ENCODE data around the gene STK4. TPM values are rescaled to one million over a fixed set of nuclear protein-coding genes. Genes with fewer than 3 reads are reported as not detected.
"Not testable (repeated sequence)": the region's sequence is repeated elsewhere in the genome, so short reads cannot be mapped to it uniquely, and the experiment has no call there.

The STK4 gene
- total RNA-seq, 1 donor = 372 TPM

GRCh38 chr20:45060294-45060693 is 94.0 kb downstream of the STK4 start:
- Histone ChIP-seq H3K4me1 (ENCODE audit: insufficient read depth, low read length) (peaks cover 6% of the 10 kb centered on the region), H3K9me3 (ENCODE audit: low read depth, low read length) (no peaks in the 10 kb centered on the region)

DNA sequence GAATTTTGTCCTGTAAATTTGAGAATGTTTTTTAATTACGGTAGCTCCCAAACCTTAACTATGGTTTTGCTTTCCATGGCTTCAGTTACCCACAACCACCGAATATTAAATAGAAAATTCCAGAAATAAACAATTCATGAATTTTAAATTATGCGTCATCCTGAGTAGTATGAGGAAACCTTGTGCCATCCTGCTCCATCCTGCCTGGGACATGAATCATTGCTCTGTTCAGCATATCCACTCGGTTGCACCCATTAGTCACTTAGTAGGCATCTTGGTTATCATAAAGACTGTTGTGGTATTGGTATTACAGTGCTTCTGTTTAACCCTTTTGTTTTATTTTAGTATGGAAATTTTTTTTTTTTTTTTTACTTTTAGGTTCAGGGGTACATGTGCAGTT is 94.9 kb downstream of the STK4 start:
- Histone ChIP-seq H3K4me3 (ENCODE audit: low read length) (no peak overlapping the region), H3K27me3 (ENCODE audit: insufficient read depth, low read length) (no peaks in the 10 kb centered on the region), H3K4me1 (ENCODE audit: insufficient read depth, low read length) (peaks cover 6% of the 10 kb centered on the region)

More at GRCh38 chr20:45060294-45060693, 94.0 kb downstream of the STK4 start:
- H3K27me3 ChIP-seq (ENCODE audit: insufficient read depth, low read length) = no peaks in the 10 kb centered on the region
- no peak overlapping the region for H3K4me3 ChIP-seq (ENCODE audit: low read length)

GRCh38 chr20:45063107-45063506 is 96.8 kb downstream of the STK4 start:
- not testable (repeated sequence) for H3K4me1 ChIP-seq (ENCODE audit: insufficient read depth, low read length); H3K27me3 ChIP-seq (ENCODE audit: insufficient read depth, low read length); H3K4me3 ChIP-seq (ENCODE audit: low read length); H3K9me3 ChIP-seq (ENCODE audit: low read depth, low read length)

More for the DNA sequence above, 94.9 kb downstream of the STK4 start:
- no peaks in the 10 kb centered on the region for H3K9me3 ChIP-seq (ENCODE audit: low read depth, low read length)

DNA sequence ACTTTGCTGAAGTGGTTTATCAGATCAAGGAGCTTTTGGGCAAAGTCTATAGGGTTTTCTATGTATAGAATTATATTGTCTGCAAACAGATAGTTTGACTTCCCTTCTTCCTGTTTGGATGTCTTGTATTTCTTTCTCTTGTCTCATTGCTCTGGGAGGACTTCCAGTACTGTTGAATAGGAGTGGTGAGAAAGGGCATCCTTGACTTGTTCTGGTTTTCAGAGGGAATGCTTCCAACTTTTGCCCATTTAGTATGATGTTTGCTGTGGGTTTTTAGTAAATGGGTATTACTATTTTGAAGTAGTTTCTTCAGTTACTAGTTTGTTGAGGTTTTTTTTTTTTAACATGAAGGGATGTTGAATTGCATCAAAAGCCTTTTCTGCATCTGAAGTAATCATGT is 98.5 kb downstream of the STK4 start:
- Histone ChIP-seq H3K27me3 (ENCODE audit: insufficient read depth, low read length) (no peaks in the 10 kb centered on the region), H3K4me1 (ENCODE audit: insufficient read depth, low read length) (peaks cover 4% of the 10 kb centered on the region), H3K4me3 (ENCODE audit: low read length) (no peak overlapping the region), H3K9me3 (ENCODE audit: low read depth, low read length) (no peaks in the 10 kb centered on the region)

DNA sequence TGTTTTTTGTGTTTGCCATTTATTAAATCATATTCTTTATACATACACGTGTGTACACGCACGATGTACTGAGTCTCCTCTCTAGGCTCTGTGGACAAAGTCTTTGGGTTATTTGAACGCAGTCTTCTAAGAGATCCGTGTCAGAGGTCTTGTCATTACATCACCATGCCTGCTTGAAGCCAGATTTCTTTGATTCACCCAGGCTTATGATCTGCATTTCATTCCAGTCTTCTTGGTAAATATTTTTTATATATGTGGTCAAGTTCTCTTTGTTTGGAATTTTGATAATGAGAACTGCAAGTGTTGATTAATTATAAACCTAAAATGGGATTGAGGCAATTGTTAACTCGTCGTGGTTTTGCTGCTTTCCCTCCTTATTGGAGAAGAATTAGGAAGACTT is 100.1 kb downstream of the STK4 start:
- H3K27me3 ChIP-seq (ENCODE audit: insufficient read depth, low read length) = no peaks in the 10 kb centered on the region
- no peaks in the 10 kb centered on the region for H3K9me3 ChIP-seq (ENCODE audit: low read depth, low read length)
- H3K4me1 ChIP-seq (ENCODE audit: insufficient read depth, low read length) = peaks cover 4% of the 10 kb centered on the region
- no peak overlapping the region for H3K4me3 ChIP-seq (ENCODE audit: low read length)

DNA sequence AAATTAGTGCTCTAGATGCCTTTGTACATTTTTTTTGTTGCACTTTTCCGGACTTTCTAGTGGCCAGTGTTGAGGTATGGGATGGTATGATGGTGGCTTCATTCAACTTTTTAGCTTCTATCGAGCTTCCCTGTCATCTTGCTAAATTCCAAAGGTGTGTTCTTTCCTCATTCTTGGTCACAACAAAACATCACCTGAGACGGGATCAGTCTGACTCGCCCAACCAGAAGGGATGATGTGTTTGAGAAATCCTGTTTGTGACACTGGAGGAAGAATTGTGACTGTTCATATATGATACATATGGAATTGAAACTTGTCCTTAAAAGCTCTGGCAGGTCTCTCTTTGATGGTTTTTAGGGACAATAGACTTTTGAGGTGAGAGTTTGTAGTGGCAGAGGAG is 100.8 kb downstream of the STK4 start:
- Histone ChIP-seq H3K4me3 (ENCODE audit: low read length) (no peak overlapping the region), H3K9me3 (ENCODE audit: low read depth, low read length) (no peaks in the 10 kb centered on the region), H3K4me1 (ENCODE audit: insufficient read depth, low read length) (peaks cover 4% of the 10 kb centered on the region), H3K27me3 (ENCODE audit: insufficient read depth, low read length) (no peaks in the 10 kb centered on the region)

DNA sequence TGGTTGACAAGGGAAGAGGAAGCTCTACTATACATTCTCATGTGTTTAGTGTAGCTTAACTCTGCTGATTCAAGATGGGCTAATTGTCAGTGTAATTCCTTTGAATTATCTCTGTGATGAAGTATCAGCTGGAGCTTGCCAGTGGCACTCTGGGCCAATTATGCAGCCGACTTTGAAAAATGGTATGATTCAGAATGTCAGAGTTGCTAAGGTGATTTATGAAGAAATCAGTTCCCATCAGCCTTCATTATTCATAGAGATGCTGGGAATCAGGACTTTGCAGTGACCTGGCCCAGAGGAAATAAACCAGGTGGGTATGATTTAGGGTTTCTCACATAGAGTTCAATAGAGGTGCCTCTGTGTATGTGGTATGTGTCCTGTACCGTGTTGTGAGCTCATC is 101.2 kb downstream of the STK4 start:
- Histone ChIP-seq H3K9me3 (ENCODE audit: low read depth, low read length) (no peaks in the 10 kb centered on the region), H3K4me3 (ENCODE audit: low read length) (no peak overlapping the region), H3K27me3 (ENCODE audit: insufficient read depth, low read length) (no peaks in the 10 kb centered on the region), H3K4me1 (ENCODE audit: insufficient read depth, low read length) (peaks cover 4% of the 10 kb centered on the region)

DNA sequence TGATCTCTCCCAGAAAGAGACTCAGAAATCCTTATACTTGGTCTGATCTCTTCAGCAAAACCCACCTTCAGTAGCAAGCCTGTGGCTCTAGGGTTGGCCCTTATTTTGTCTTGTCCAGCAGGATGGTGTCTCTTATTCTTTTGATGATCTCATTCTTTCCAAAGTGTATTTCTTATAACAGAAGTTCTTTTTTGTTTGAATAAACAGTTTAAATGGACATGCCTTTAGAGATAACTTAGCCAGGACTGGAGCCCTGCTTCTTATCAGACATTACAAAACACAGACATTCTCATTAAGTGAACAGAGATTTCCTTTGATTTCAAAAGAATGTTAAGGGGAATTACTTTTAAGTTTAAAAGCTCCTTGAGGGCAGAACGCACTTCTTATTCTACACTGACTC is 102.9 kb downstream of the STK4 start:
- Histone ChIP-seq H3K4me3 (ENCODE audit: low read length) (no peak overlapping the region), H3K27me3 (ENCODE audit: insufficient read depth, low read length) (no peaks in the 10 kb centered on the region), H3K4me1 (ENCODE audit: insufficient read depth, low read length) (peaks cover 4% of the 10 kb centered on the region), H3K9me3 (ENCODE audit: low read depth, low read length) (no peaks in the 10 kb centered on the region)

DNA sequence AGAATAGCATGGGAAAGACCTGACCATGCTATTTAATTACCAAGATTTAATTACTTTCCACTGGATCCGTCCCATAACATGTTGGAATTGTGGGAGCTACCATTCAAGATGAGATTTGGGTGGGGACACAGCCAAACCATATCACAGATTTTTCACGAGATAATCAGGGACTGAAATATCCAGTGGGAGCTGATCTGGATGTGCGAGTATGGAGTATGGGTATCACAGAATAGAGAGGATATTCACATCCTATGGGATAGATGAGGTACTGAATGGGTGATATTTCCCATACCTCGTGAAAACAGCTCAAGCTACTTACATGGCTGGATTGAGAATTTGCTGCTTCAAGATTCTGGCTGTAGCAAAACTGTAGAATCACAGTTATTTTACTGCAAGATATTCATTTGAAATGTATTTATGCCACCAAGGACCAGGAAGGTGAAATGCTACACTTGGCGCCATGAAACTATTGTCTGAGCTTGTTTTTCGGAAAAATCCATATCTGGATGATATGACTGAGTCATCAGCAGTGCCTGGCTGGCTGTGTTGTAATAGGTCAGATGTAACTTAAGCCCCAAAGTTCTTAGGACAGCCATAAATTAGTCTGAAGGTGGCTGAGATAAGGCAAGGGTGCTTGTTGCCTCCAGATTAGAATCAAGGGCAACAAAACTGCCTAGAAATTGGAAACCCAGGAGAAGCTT is 104.8 kb downstream of the STK4 start:
- no peaks in the 10 kb centered on the region for H3K4me1 ChIP-seq (ENCODE audit: insufficient read depth, low read length)
- no peaks in the 10 kb centered on the region for H3K27me3 ChIP-seq (ENCODE audit: insufficient read depth, low read length)
- H3K4me3 ChIP-seq (ENCODE audit: low read length) = no peak overlapping the region
- H3K9me3 ChIP-seq (ENCODE audit: low read depth, low read length) = no peaks in the 10 kb centered on the region

DNA sequence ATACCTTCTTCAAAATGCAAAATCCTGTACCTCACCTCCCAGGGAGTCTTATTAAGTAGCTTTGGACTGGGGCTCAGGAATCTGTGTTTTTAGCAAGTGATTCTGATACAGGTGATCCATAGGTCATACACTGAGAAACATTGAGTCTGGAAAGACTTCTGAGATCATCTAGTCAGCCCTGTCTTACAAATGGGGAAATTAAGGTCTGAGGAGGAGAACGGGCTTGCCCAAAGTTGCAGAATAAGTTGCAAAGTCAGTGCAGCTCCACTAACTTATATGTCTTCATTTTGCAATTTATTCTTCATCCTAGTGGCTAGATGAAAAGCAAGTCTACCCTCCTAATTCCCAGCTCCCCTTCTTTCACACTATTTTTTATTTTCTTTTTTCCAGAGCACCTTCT is 105.8 kb downstream of the STK4 start:
- H3K9me3 ChIP-seq (ENCODE audit: low read depth, low read length) = no peaks in the 10 kb centered on the region
- H3K4me3 ChIP-seq (ENCODE audit: low read length) = no peak overlapping the region
- H3K27me3 ChIP-seq (ENCODE audit: insufficient read depth, low read length) = no peaks in the 10 kb centered on the region
- H3K4me1 ChIP-seq (ENCODE audit: insufficient read depth, low read length) = no peaks in the 10 kb centered on the region

- no peaks in the 10 kb centered on the region for H3K4me1 ChIP-seq (ENCODE audit: insufficient read depth, low read length)
- H3K9me3 ChIP-seq (ENCODE audit: low read depth, low read length) = no peaks in the 10 kb centered on the region
- H3K4me3 ChIP-seq (ENCODE audit: low read length) = no peak overlapping the region
- H3K27me3 ChIP-seq (ENCODE audit: insufficient read depth, low read length) = no peaks in the 10 kb centered on the region
Observed at GRCh38 chr20:45073221-45073620, 106.9 kb downstream of the STK4 start.

DNA sequence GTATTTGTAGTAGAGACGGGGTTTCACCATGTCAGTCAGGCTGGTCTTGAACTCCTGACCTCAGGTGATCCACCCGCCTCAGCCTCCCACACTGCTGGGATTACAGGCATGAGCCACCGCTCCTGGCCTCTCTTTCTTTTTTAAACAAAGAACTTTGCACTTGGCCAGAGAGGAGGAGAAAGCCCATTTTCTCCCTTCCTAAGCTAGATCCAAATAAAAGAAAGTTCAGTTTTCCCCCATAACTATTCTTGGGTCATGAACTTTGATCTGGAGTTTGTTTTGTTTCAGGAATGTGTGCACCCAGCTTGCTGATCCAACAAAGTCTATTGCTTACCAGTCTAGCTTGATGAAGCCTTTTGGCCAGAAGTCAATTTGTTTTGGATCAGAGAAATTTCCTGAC is 111.2 kb downstream of the STK4 start:
- H3K27me3 ChIP-seq (ENCODE audit: insufficient read depth, low read length) = no peaks in the 10 kb centered on the region
- no peaks in the 10 kb centered on the region for H3K9me3 ChIP-seq (ENCODE audit: low read depth, low read length)
- no peaks in the 10 kb centered on the region for H3K4me1 ChIP-seq (ENCODE audit: insufficient read depth, low read length)
- H3K4me3 ChIP-seq (ENCODE audit: low read length) = no peak overlapping the region

GRCh38 chr20:45080867-45081624 is 114.7 kb downstream of the STK4 start:
- H3K4me1 ChIP-seq (ENCODE audit: insufficient read depth, low read length) = no peaks in the 10 kb centered on the region
- no peaks in the 10 kb centered on the region for H3K9me3 ChIP-seq (ENCODE audit: low read depth, low read length)
- H3K4me3 ChIP-seq (ENCODE audit: low read length) = no peak overlapping the region
- no peaks in the 10 kb centered on the region for H3K27me3 ChIP-seq (ENCODE audit: insufficient read depth, low read length)

DNA sequence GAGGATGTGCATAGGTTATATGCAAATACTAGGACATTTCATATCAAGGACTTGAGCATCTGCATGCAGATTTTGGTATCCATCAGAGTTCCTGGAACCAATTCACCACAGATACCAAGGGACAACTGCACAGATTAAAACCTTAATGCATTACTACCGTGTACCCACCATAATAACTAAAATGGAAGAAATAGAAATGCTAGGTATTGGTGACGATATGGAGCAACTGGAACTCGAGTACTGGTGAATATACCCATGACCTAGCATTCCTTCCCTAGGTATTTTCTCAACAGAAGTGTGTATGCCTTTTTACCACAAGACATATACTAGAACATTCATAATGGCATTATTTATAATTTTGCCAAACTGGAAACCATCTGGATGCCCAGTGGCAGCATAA is 116.2 kb downstream of the STK4 start:
- Histone ChIP-seq H3K27me3 (ENCODE audit: insufficient read depth, low read length) (no peaks in the 10 kb centered on the region), H3K4me1 (ENCODE audit: insufficient read depth, low read length) (peaks cover under 1% of the 10 kb centered on the region), H3K9me3 (ENCODE audit: low read depth, low read length) (no peaks in the 10 kb centered on the region), H3K4me3 (ENCODE audit: low read length) (no peak overlapping the region)

- Histone ChIP-seq H3K9me3 (ENCODE audit: low read depth, low read length) (no peaks in the 10 kb centered on the region), H3K4me1 (ENCODE audit: insufficient read depth, low read length) (peaks cover 2% of the 10 kb centered on the region), H3K27me3 (ENCODE audit: insufficient read depth, low read length) (no peaks in the 10 kb centered on the region), H3K4me3 (ENCODE audit: low read length) (no peak overlapping the region)
Observed at GRCh38 chr20:45083127-45083526, 116.8 kb downstream of the STK4 start.

GRCh38 chr20:45085289-45085688 is 119.0 kb downstream of the STK4 start:
- no peaks in the 10 kb centered on the region for H3K9me3 ChIP-seq (ENCODE audit: low read depth, low read length)
- no peak overlapping the region for H3K4me3 ChIP-seq (ENCODE audit: low read length)
- H3K4me1 ChIP-seq (ENCODE audit: insufficient read depth, low read length) = peaks cover 2% of the 10 kb centered on the region
- H3K27me3 ChIP-seq (ENCODE audit: insufficient read depth, low read length) = no peaks in the 10 kb centered on the region

Data from mononuclear cell (primary cell).